Measurements from ENCODE around the gene ARHGAP40.
"Not testable (repeated sequence)": the region's sequence is repeated elsewhere in the genome, so short reads cannot be mapped to it uniquely, and the experiment has no call there.

Gene ARHGAP40

DNA sequence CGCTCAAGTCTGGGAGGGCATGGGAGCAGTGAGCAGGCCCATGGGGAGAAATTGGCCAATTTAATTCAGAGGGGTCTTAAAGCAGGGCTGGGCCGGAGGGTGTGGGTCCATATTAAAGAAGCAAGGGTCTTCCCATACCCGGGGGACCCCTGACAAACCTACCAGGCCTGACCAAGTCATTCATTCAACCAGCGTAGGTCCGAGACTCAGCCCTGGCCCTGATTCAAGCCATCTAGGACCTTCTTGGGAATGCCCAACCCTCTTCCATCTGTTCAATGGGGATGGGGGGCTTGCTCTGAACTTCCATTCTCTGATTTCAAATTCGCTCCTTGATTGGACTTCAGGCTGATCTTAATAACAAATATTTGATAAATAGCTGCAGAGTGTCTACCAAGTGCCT lies 13.3 kb upstream of the ARHGAP40 start:
- DNase-seq (ENCODE audit: low spot score), result no peak

DNA sequence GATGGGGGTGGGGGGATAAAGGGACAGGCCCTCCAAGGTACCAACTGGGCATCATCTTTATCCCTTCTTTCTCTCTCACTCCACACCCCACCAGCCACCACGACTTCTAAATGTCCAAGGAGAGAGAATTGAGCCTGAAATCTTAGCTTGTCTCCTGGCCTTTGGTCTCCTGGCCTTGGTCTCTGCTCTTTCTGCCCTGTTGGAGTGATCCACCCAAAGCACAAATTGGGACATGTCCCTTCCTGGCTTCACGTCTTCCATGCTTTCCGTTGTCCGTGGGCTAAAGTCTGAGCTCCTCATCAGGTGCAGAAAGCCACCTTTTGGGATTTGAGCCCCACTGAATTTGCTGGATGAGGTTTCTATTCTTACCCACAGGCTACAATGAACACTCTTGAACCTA lies 12.3 kb upstream of the ARHGAP40 start:
- no peak for DNase-seq (ENCODE audit: low spot score)

DNA sequence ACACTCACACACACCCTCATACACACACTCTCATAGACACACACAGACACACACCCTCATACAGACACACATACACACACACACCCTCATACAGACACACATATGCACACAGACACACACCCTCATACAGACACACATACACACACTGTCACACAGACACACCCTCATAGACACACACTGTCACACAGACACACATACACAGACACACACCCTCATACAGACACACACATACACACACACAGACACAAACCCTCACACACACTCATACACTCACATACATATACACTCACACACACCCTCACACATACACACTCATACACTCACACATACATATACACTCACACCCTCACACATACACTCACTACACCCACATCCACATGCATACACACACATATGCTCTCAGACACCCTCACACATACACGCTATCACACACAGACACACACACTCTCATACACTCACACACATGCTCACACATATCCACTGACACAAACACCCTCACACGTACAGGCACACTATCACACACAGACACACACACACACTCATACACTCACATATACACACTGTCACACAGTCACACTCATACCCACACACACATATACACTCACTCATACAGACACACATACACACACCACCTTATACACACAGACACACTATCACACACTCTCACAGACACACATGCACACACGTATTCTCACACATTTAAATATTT lies 11.5 kb upstream of the ARHGAP40 start:
- DNase-seq (ENCODE audit: low spot score), result no peak

DNA sequence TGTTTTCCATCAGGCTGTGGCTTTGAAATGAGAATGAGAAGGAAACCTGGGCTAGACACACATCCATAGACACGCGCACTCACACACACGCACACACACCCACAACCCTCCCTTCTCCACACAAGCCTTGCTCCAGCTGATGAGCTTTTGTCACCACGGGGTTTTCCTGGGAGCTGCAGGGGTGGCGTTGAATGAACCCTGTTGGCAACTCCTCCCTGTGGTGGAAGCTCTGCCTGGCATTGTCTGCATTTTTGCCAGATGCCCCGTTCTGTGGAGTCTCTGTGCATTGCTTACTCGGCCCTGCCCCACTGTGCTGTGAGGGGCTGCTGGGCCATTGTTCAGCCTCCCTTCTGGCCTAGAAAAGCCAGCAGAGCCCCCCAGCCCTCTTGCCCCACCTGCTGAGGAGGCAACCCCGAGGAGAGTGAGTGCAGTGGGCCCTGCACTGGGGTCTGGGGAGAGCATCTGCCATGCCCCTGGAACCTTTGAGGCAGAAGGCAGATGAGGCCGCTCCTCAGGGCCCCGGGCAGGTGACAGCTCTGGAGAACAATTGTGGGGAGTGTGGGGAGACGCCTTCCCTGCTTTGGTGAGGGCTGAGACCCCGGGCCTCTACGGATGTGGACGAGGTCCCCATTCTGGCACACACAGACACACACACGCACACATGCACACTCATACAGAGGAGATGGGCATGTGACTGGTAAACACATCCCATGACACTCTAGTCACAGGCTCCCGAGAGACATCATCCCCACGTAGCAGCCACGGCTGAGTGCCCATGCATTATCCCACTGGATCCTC lies 10.7 kb upstream of the ARHGAP40 start:
- no peak for DNase-seq (ENCODE audit: low spot score)

DNA sequence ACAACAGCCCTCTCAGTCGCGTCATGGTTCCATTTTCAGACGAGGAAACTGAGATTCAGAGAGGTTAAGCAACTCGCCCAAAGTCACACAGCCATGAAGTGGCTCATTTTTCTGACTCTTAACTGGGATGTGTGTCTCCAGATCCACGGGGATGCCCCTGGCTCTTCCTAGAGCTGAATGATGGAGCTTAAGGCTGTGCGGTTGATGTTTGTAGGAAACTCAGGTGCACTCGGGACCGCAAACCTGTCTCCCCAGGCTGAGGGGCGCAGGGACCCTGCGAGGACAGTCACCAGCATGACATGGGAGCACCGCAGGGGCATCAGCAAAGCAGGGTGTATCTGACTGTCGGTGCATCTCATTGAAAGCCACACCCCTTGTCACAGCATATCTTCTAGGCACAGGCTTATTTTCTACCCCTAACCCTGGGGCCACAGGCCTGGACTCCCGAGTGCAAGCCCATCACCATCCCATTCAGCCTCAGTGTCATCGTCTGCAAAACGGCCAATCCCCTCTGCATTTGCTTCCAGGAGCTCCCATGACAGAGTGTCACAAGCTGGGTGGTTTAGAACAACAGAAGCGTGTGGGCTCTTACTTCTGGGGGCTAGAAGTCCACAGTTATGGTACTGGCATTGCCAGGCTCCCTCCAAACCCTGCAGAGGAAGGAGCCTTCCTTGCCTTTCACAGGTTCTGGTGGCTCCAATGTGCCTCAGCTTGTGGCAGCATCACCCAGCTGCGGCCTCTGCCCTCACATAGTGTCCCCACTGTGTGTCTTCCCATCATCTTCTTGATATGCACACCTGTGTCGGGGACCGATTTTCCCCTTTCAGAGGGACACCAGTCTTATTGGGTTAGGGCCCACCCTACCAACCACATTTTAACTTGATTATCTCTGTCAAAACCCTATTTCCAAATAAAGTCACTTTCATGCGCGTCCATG lies 9.9 kb upstream of the ARHGAP40 start:
- DNase-seq (ENCODE audit: low spot score), result no peak

DNA sequence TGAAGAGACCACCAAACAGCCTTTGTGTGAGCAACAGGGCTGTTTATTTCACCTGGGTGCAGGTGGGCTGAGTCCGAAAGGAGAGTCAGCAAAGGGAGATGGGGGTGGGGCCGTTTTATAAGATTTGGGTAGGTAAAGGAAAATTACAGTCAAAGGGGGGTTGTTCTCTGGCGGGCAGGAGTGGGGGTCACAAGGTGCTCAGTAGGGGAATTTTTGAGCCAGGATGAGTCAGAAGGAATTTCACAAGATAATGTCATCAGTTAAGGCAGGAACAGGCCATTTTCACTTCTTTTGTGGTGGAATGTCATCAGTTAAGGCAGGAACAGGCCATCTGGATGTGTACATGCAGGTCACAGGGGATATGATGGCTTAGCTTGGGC lies 9.2 kb upstream of the ARHGAP40 start:
- DNase-seq (ENCODE audit: low spot score), result not testable (repeated sequence)

DNA sequence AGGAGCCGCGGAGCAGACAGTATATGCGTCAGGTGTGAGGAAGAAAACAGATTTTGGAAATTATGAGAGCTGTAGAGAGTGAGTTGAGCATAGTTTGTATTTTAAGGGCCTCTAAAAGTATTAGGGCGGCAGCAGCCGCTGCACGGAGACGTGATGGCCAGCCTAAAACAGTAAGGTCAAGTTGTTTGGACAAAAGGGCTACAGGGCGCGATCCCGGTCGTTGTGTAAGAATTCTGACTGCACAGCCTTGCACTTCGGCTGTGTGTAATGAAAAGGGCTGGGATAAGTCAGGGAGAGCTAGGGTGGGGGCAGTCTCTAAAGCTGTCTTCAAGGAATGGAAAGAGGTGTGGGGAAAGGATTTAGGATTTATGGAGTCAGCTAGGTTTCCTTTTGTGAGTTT lies 7.3 kb upstream of the ARHGAP40 start:
- not testable (repeated sequence) for DNase-seq (ENCODE audit: low spot score)

DNA sequence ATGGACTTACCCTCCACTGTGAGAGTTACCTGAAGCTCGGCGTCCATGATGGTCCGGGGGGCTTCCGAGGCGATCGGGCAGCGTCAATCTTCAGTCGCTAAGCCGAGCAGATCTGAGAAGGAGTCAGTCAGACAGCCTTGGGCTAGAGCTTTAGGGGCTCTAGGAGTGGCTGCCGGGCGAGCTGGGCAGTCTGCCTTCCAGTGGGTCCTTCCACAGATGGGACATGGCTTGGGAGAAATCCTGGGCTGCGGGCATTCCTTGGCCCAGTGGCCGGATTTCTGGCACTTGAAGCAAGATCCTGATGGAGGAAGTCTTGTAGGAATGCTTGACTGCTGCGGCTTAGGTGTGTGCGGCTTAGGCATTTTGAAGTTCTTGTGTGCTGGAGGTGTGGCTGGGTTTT lies 5.7 kb upstream of the ARHGAP40 start:
- not testable (repeated sequence) for DNase-seq (ENCODE audit: low spot score)

DNA sequence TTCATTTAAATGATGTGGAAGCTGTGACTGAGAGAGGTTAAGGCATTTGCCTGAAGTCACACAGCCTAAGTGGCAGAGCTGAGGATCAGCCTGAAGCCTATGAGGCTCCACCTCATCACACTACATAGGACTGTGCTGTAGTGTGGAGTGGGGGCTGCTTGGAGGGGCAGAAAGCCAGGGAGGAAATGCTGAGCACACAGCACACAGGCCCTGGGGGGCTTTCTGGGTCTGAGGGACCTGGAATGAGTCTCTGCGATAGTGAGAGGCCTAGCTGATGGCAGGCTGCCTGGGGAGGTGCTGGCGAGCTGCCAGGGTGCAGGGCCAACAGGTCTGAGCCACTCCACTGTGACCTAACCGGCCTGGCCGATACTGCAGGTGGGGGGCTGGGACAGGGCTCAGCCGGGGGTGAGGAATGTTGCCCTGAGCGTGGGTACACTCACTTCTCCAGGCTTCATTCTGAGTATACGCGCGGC lies 2.2 kb upstream of the ARHGAP40 start:
- no peak for DNase-seq (ENCODE audit: low spot score)

DNA sequence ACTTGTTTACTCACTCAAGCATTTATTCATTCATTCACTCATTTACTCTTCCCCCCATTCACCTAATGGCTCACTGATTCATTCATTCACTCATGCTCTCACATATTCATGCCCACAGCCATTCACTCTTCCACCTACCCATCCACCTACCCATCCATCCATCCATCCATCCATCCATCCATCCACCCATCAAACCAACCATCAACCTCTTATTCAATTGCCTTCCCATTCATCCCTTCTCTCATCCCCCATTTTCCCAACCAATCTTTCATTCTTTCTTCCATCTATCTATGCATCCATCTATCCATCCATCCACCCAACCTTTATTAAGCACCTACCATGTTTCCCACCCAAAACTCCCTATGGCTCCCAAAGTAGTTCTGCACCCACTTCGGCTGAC lies 1.6 kb upstream of the ARHGAP40 start:
- no peak for DNase-seq (ENCODE audit: low spot score)

DNA sequence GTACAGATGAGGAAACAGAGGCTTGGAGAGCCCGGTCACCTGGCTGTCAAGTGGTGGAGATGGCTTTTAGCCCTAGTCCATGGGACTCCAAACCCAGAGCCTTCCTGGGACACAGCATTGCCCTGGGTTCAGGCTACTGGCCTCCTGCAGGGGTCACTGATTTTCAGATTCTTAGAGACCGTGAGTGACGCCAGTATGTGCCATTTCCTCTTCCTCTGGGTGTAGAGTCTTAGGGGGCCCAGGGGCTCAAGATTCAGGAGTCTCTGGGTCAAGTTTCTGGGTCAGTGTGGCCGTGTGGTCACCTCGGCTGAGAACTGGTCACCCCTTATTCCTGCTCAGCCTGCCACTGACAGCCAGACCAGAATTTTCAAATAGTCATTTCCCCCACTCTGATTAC lies 574 bp downstream of the ARHGAP40 start:
- DNase-seq (ENCODE audit: low spot score), result no peak

DNA sequence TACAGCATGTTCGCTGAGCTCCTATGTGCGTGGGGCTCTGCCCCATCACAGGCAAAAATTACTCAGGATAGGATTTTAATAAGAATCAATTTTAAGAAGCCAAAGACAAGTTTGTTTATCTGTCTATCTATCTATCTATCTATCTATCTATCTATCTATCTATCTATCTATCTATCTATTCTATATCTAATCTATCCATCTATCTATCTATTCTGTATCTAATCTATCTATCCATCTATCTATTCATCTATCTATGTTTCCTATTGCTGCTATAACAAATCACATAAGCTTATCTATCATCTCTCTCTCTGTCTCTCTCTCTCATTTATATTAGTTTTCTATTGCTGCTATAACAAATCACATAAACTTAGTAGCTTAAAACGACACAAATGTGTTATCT lies 1.7 kb downstream of the ARHGAP40 start:
- DNase-seq (ENCODE audit: low spot score), result no peak

DNA sequence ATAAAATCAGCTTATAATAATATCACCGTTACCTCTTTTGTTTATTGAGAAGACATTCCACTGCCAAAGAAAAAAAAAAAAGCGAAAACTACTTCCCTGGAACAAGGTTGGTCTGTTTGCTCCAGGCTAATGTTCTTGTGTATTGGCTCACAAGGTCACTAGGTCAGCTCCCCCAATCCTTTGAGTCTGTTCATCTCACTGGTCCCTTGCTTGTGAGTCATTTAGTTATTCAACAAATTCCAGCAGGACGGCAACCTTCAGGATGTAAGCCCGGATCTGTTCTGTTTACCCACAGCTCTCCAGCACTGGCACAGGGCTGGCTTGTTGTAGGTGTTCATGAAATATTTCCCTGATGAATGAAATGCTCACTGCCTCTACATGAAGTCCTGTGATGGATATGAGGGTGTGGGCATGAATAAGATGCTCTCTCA lies 3.3 kb downstream of the ARHGAP40 start:
- no peak for DNase-seq (ENCODE audit: low spot score)

DNA sequence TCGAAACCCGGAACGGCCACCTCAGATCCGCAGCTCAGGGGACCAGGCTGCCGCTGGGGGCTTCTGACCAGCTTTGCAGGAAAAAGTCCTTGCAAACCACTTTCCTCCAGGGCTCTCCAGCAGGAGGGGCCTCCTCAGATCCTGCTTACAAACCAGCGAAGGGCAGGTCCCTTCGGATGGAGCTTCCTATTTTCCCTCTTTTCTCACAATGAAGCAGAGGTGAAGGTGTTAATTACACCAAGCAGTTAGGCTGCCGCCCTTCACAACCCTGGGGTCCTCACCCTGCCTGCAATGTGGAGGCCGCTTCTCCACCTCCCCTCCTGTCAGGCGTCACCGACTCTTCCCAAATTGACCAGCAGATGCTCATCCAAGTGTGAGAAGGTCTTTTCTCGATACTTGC lies 5.7 kb downstream of the ARHGAP40 start:
- DNase-seq (ENCODE audit: low spot score), result no peak

DNA sequence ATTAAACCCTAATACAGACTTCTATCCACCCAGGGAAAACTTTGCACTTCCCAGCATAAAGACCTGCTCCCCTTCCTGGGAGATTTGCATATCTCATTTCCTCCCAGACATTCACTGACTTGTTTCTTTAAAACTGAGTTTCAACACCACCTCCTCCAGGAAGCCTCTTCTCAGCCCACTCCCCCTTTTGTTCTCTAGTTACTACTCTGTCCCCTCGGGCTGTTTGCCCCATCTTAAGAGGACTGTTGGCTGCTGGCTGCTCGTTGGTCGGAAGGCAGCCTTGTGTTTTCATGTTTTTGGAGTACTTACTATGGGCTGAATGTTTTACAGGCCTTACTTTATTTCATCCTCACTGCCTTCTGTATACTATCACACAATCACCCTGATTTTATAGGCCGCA lies 6.6 kb downstream of the ARHGAP40 start:
- DNase-seq (ENCODE audit: low spot score), result no peak

DNA sequence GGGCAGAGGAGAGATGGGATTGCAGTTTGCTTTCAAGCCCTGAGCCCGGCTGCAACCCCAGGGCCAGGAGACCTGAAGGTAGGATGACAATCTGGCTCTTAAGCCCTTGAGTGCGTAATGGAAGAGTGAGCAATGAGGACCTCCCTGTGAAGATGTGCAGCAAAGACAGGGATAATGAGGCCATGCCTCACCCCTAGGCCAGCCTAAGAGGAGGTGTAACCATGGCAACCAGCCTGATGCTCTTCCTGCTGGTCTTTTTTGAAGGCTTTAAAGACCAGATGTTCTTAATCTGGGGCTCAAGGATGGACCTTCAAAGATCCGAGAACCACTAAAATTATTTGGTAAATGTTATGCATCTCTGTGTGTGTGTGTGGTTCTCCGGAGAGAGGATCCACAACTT lies 8.2 kb downstream of the ARHGAP40 start:
- no peak for DNase-seq (ENCODE audit: low spot score)

DNA sequence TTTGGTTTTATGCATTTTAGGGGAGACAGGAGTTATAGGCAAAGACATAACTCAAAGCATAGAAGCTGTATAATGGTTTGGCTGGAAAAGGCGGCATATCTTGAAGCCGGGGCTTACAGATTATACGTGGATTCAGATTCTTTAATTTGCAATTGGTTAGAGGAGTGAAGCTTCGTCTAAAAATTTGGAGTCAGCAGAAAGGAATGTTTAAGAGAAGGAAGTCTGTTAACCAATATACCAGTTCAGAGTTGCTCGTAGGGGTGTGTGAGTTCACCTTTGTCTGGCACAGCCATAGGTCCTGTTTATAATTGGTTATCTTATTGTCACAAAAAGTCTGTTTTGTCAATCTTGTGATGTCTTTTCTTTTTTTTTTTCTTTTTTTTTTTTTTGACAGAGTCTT lies 8.9 kb downstream of the ARHGAP40 start:
- DNase-seq (ENCODE audit: low spot score), result no peak

DNA sequence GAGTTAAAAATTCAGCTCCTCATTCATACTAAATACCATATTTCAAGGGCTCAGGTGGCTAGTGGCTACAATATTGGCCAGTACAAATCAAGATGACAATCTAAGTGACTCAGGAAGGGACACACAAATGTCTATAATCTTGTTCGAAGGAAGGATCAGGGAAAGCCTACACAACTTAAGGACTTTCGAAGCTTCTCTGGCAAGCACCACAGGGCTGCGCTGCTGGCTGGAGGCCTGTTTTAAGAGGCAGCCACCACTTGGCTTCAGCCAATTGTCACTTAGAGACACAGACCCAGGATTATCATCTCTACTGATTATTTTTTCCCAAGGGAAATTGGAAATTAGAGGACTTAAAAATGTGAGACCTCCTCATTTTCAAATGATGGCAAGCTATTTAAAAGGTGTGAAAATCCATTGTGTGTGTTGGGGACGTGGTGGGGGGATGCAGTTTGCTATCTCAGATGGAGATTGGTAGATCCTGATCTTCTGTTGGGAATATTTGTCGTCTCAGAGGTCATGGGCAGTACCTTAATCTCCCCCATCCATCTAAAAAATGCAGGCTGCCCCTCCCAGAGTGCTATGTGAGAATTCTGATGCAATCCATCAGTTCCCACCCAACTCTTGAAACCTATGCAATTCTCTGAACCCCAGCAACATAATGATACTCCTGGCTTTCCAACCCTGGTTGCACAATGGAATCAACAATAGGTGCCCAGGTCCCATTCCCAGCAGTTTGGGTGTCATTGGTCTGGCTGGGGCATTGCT lies 11.3 kb downstream of the ARHGAP40 start:
- DNase-seq (ENCODE audit: low spot score), result no peak

DNA sequence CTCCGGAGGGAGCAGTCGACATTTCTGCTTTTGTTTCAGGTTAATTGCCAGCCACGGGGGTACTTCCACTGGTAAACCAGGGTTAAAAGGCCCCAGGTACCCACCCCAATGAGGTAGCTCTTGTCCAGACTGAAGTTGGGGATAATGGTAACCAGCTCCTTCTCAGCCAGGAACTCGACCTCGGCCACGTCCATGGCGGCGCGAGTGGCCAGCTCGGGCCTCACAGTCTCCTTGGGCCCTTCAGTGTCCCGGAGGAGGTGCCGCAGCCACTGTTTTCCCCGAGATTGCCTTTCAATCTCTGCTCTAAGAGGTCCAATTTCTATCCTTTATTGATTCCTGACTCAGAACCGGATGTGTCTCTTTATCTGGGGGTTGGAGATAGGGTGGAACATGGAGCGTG lies 13.7 kb downstream of the ARHGAP40 start:
- no peak for DNase-seq (ENCODE audit: low spot score)

DNA sequence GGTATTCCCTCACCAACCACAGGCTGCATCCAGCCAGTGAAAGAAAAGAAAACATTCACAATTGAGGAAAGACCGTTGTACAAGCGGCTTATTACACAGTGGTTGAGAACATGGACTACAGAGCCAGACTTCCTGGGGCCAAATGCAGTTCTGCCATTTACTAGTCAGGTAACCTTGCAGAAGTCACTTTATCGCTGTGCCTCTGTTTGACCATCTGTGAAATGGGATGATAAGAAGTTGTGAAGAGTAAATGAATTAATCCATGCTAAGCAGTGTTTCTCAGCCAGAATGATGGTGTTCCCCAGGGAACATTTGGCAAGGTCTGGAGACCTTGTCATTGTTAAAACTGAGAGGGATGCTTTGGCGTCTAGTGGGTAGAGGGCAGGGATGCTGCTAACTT lies 14.8 kb downstream of the ARHGAP40 start:
- DNase-seq (ENCODE audit: low spot score), result no peak

DNA sequence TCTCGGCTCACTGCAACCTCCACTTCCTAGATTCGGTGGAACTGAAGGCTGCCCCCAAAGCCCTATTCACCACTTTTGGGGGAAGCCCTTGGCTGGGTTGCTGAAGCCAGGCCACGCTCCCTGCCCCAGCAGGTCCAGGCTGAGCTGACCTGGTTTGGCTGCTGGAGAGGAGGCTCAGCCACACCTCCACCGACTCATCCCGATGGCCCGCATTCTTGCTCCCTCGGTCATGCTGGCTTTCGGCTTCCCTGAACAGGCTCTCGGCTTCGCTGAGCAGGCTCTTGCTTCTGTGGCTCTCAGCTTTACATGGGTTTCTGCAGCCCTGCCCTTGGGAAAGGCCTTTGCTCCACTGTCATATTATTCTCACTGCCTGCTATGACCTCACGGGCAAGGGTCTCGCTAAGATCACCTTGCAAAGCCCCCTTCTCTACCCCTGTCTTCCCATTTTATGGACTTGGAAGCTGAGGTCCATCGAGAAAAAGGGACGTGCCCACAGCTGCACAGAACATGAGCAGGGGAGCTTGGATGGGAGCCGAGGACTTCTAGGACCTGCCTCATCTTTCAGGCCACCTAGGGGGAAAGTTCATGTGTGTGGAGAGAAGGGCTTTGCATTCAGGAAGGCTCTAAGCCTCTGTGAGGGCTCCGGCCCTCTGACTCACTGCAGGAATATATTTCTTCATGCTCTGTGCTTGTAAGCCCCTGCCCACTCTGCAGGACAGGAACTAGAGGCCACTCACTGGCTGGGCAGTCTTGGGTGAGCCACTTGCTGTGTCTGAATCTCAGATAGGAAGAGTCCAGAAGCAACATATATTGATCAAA lies 15.6 kb downstream of the ARHGAP40 start:
- no peak for DNase-seq (ENCODE audit: low spot score)
